Measurements from ENCODE around the gene ZC3H10.
"Not testable (repeated sequence)": the region's sequence is repeated elsewhere in the genome, so short reads cannot be mapped to it uniquely, and the experiment has no call there.

ZC3H10 gene

GRCh38 chr12:56145217-56145616, 27.2 kb downstream of the ZC3H10 start:
- H3K9me3 Mint-ChIP-seq: no peaks in the 10 kb centered on the region
- peaks cover 64% of the 10 kb centered on the region for H3K36me3 Mint-ChIP-seq (ENCODE audit: low read depth)
- peaks cover 51% of the 10 kb centered on the region for H3K4me1 Mint-ChIP-seq (ENCODE audit: low read depth)
- no peak overlapping the region for H3K4me3 Mint-ChIP-seq
- intact Hi-C loops (cut with micrococcal nuclease): no loop called here
- H3K27ac Mint-ChIP-seq: no peak overlapping the region
- no peaks in the 10 kb centered on the region for H3K27me3 Mint-ChIP-seq

GRCh38 chr12:56146492-56147460, 28.7 kb downstream of the ZC3H10 start:
- H3K4me3 Mint-ChIP-seq: no peak overlapping the region
- H3K36me3 Mint-ChIP-seq (ENCODE audit: low read depth): peaks cover 52% of the 10 kb centered on the region
- H3K27ac Mint-ChIP-seq: no peak overlapping the region
- no peaks in the 10 kb centered on the region for H3K27me3 Mint-ChIP-seq
- no peaks in the 10 kb centered on the region for H3K9me3 Mint-ChIP-seq
- intact Hi-C loops (cut with micrococcal nuclease): no loop called here
- H3K4me1 Mint-ChIP-seq (ENCODE audit: low read depth): peaks cover 50% of the 10 kb centered on the region

- peaks cover 52% of the 10 kb centered on the region for H3K4me1 Mint-ChIP-seq (ENCODE audit: low read depth)
- no peak overlapping the region for H3K4me3 Mint-ChIP-seq
- H3K36me3 Mint-ChIP-seq (ENCODE audit: low read depth): peaks cover 27% of the 10 kb centered on the region
- H3K27me3 Mint-ChIP-seq: no peaks in the 10 kb centered on the region
- no peaks in the 10 kb centered on the region for H3K9me3 Mint-ChIP-seq
- H3K27ac Mint-ChIP-seq: peak overlapping the region; percentile 94
- intact Hi-C loops (cut with micrococcal nuclease): no loop called here
Observed at GRCh38 chr12:56150563-56150962, 32.5 kb downstream of the ZC3H10 start.

- Mint-ChIP-seq H3K36me3 (ENCODE audit: low read depth) (peaks cover 28% of the 10 kb centered on the region), H3K9me3 (no peaks in the 10 kb centered on the region), H3K27ac (peak overlapping the region; percentile 94), H3K4me1 (ENCODE audit: low read depth) (peaks cover 51% of the 10 kb centered on the region), H3K4me3 (peak overlapping the region; percentile 88), H3K27me3 (no peaks in the 10 kb centered on the region)
- intact Hi-C loops (cut with micrococcal nuclease): no loop called here
Observed at GRCh38 chr12:56151672-56152131, 33.6 kb downstream of the ZC3H10 start.

- peaks cover 51% of the 10 kb centered on the region for H3K4me1 Mint-ChIP-seq (ENCODE audit: low read depth)
- H3K27me3 Mint-ChIP-seq: no peaks in the 10 kb centered on the region
- peaks cover 28% of the 10 kb centered on the region for H3K36me3 Mint-ChIP-seq (ENCODE audit: low read depth)
- peak within 1 kb of the TSS; percentile 94 for H3K27ac Mint-ChIP-seq
- no peaks in the 10 kb centered on the region for H3K9me3 Mint-ChIP-seq
- intact Hi-C loops (cut with micrococcal nuclease): no loop called here
- H3K4me3 Mint-ChIP-seq: peak within 1 kb of the TSS; percentile 88
Observed at GRCh38 chr12:56152132-56152755, 34.2 kb downstream of the ZC3H10 start, which contains the start of gene MYL6B. TSS of gene MYL6B (plus strand) at chr12:56152587. CDS start at chr12:56153919, 1,332 bp downstream.

- peak overlapping the region; percentile 94 for H3K27ac Mint-ChIP-seq
- H3K4me3 Mint-ChIP-seq: peak overlapping the region; percentile 88
- peaks cover 36% of the 10 kb centered on the region for H3K36me3 Mint-ChIP-seq (ENCODE audit: low read depth)
- no peaks in the 10 kb centered on the region for H3K27me3 Mint-ChIP-seq
- H3K4me1 Mint-ChIP-seq (ENCODE audit: low read depth): peaks cover 57% of the 10 kb centered on the region
- no peaks in the 10 kb centered on the region for H3K9me3 Mint-ChIP-seq
- intact Hi-C loops (cut with micrococcal nuclease): no loop called here
Observed at GRCh38 chr12:56152756-56153677, 35.0 kb downstream of the ZC3H10 start.

GRCh38 chr12:56153678-56154065, 35.6 kb downstream of the ZC3H10 start:
- peaks cover 42% of the 10 kb centered on the region for H3K36me3 Mint-ChIP-seq (ENCODE audit: low read depth)
- peak overlapping the region; percentile 94 for H3K27ac Mint-ChIP-seq
- H3K9me3 Mint-ChIP-seq: no peaks in the 10 kb centered on the region
- intact Hi-C loops (cut with micrococcal nuclease): no loop called here
- H3K27me3 Mint-ChIP-seq: no peaks in the 10 kb centered on the region
- no peak overlapping the region for H3K4me3 Mint-ChIP-seq
- peaks cover 57% of the 10 kb centered on the region for H3K4me1 Mint-ChIP-seq (ENCODE audit: low read depth)

- Mint-ChIP-seq H3K4me1 (ENCODE audit: low read depth) (peaks cover 64% of the 10 kb centered on the region), H3K4me3 (no peak overlapping the region), H3K27me3 (no peaks in the 10 kb centered on the region), H3K36me3 (ENCODE audit: low read depth) (peaks cover 49% of the 10 kb centered on the region), H3K27ac (peak overlapping the region; percentile 94), H3K9me3 (no peaks in the 10 kb centered on the region)
- intact Hi-C loops (cut with micrococcal nuclease): no loop called here
Observed at GRCh38 chr12:56154246-56154771, 36.2 kb downstream of the ZC3H10 start.

- intact Hi-C loops (cut with micrococcal nuclease): no loop called here
- H3K27me3 Mint-ChIP-seq: no peaks in the 10 kb centered on the region
- no peaks in the 10 kb centered on the region for H3K9me3 Mint-ChIP-seq
- peaks cover 69% of the 10 kb centered on the region for H3K4me1 Mint-ChIP-seq (ENCODE audit: low read depth)
- no peak overlapping the region for H3K4me3 Mint-ChIP-seq
- H3K27ac Mint-ChIP-seq: peak overlapping the region; percentile 94
- H3K36me3 Mint-ChIP-seq (ENCODE audit: low read depth): peaks cover 49% of the 10 kb centered on the region
Observed at GRCh38 chr12:56154818-56155217, 36.8 kb downstream of the ZC3H10 start.

GRCh38 chr12:56155256-56155845, 37.3 kb downstream of the ZC3H10 start:
- intact Hi-C loops (cut with micrococcal nuclease): no loop called here
- peaks cover 69% of the 10 kb centered on the region for H3K4me1 Mint-ChIP-seq (ENCODE audit: low read depth)
- no peaks in the 10 kb centered on the region for H3K27me3 Mint-ChIP-seq
- no peak overlapping the region for H3K4me3 Mint-ChIP-seq
- H3K36me3 Mint-ChIP-seq (ENCODE audit: low read depth): peaks cover 50% of the 10 kb centered on the region
- no peaks in the 10 kb centered on the region for H3K9me3 Mint-ChIP-seq
- H3K27ac Mint-ChIP-seq: peak overlapping the region; percentile 10

- Mint-ChIP-seq H3K36me3 (ENCODE audit: low read depth) (peaks cover 61% of the 10 kb centered on the region), H3K4me1 (ENCODE audit: low read depth) (peaks cover 71% of the 10 kb centered on the region), H3K4me3 (peak overlapping the region; percentile 93), H3K27ac (peak overlapping the region; percentile 98)
- intact Hi-C loops (cut with micrococcal nuclease); H3K27me3 Mint-ChIP-seq; H3K9me3 Mint-ChIP-seq: not testable (repeated sequence)
Observed at GRCh38 chr12:56156464-56157200, 38.6 kb downstream of the ZC3H10 start.

GRCh38 chr12:56157201-56158028, 39.3 kb downstream of the ZC3H10 start:
- intact Hi-C loops (cut with micrococcal nuclease): loop anchor here (1.0 to 2.0 kb wide), 3 partner anchors 29 to 39 kb away; partner anchors contain the start of genes ESYT1, SMARCC2 and ZC3H10
- peaks cover 61% of the 10 kb centered on the region for H3K36me3 Mint-ChIP-seq (ENCODE audit: low read depth)
- peaks cover 68% of the 10 kb centered on the region for H3K4me1 Mint-ChIP-seq (ENCODE audit: low read depth)
- H3K27me3 Mint-ChIP-seq: no peaks in the 10 kb centered on the region
- H3K9me3 Mint-ChIP-seq: no peaks in the 10 kb centered on the region
- peak overlapping the region; percentile 93 for H3K4me3 Mint-ChIP-seq
- peak overlapping the region; percentile 98 for H3K27ac Mint-ChIP-seq

Data from dendritic cell treated with granulocyte-macrophage colony-stimulating factor and Interleukin-4, amounts not matched to agents 40 ng/mL and 50 ng/mL, for 4 days (primary cell).